KMS-11 (cell line): ENCODE results near the gene MAP1LC3B.

Experiments used
- H2AFZ ChIP-seq: fragments of 200-600 bp; sonication (generic); 2 replicates; pipeline ENCODE4 v1.6.1; 2016; ENCODE audit warnings: antibody characterized with exemption, mixed run types, low read depth
- H3K27ac ChIP-seq: fragments of 200-600 bp; sonication (generic); 2 replicates; pipeline ENCODE4 v1.6.1; 2016; ENCODE audit warnings: mild to moderate bottlenecking, mixed run types
- H3K27me3 ChIP-seq: fragments of 200-600 bp; sonication (generic); 2 replicates; pipeline ENCODE4 v1.6.1; 2017; ENCODE audit warnings: mild to moderate bottlenecking, low read depth, mixed run types, moderate library complexity; ENCODE audit not compliant: insufficient read depth
- H3K36me3 ChIP-seq: fragments of 200-600 bp; sonication (generic); 2 replicates; pipeline ENCODE4 v1.6.1; 2017; ENCODE audit warnings: mild to moderate bottlenecking, mixed run types; ENCODE audit not compliant: insufficient read depth
- H3K4me1 ChIP-seq: fragments of 200-600 bp; sonication (generic); 2 replicates; pipeline ENCODE4 v1.6.1; 2016; ENCODE audit warnings: mild to moderate bottlenecking, low read depth, mixed run types; ENCODE audit not compliant: poor library complexity, severe bottlenecking
- H3K4me2 ChIP-seq: fragments of 200-600 bp; sonication (generic); 2 replicates; pipeline ENCODE4 v1.7.0; 2016; ENCODE audit warnings: mild to moderate bottlenecking, mixed run types
- H3K4me3 ChIP-seq: fragments of 200-600 bp; sonication (generic); IDR thresholded peaks from 2 replicates; pipeline ENCODE4 v1.6.1; 2017; ENCODE audit warnings: low read depth, low read length, mixed read lengths; ENCODE audit not compliant: insufficient read depth
- H3K79me2 ChIP-seq: fragments of 200-600 bp; sonication (generic); 2 replicates; pipeline ENCODE4 v1.6.1; 2016; ENCODE audit warnings: low read depth, mixed run types; ENCODE audit not compliant: insufficient read depth
- H3K9ac ChIP-seq: fragments of 200-600 bp; sonication (generic); 2 replicates; pipeline ENCODE4 v1.6.1; 2016; ENCODE audit warnings: mild to moderate bottlenecking, mixed run types
- H4K20me1 ChIP-seq: fragments of 200-600 bp; sonication (generic); 2 replicates; pipeline ENCODE4 v1.6.1; 2016; ENCODE audit warnings: mild to moderate bottlenecking, mixed run types; ENCODE audit not compliant: insufficient read depth
- TF ChIP-seq, protein P1 (sequence below): fragments of 200-600 bp; sonication (generic); conservative IDR thresholded peaks from 2 replicates; pipeline ENCODE4 v1.6.1; 2017; ENCODE audit warnings: low read depth, mild to moderate bottlenecking, antibody characterized with exemption, low read length, moderate library complexity, mixed read lengths

MAP1LC3B gene

DNA sequence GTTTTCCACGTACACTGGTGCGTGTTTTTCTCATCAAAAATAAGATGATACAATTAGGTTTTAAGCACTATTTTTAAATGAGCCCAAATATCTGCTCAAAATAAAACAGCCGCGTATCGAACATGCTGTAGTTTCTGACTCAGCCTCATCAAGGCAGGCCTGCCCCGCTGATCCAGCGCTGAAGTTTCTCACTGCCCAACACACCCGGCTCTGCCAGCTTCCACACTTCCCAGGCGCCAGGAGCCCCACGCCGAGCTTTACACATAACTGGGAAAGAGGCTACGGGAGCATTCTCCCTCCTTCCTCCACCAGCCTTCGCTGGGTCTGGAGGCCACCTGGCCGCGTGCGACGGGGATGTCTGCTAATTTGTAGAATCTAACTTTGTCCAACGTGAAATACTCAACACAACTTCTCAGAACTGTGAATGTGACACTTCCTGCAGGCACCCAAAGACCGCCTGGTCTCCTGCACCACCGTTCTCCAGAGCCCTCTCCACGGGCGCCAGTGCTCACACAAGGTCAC, 42.1 kb downstream of the MAP1LC3B start:
- Histone ChIP-seq H3K4me3 (no peak overlapping the region), H3K9ac (no peak overlapping the region), H3K36me3 (no peaks in the 10 kb centered on the region), H3K79me2 (no peaks in the 10 kb centered on the region), H3K27me3 (no peaks in the 10 kb centered on the region), H3K4me2 (no peak overlapping the region), H3K4me1 (no peaks in the 10 kb centered on the region), H3K27ac (no peak overlapping the region), H2AFZ (no peak overlapping the region), H4K20me1 (no peaks in the 10 kb centered on the region)
- TF ChIP-seq, protein P1, sequence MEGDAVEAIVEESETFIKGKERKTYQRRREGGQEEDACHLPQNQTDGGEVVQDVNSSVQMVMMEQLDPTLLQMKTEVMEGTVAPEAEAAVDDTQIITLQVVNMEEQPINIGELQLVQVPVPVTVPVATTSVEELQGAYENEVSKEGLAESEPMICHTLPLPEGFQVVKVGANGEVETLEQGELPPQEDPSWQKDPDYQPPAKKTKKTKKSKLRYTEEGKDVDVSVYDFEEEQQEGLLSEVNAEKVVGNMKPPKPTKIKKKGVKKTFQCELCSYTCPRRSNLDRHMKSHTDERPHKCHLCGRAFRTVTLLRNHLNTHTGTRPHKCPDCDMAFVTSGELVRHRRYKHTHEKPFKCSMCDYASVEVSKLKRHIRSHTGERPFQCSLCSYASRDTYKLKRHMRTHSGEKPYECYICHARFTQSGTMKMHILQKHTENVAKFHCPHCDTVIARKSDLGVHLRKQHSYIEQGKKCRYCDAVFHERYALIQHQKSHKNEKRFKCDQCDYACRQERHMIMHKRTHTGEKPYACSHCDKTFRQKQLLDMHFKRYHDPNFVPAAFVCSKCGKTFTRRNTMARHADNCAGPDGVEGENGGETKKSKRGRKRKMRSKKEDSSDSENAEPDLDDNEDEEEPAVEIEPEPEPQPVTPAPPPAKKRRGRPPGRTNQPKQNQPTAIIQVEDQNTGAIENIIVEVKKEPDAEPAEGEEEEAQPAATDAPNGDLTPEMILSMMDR = no peak

DNA sequence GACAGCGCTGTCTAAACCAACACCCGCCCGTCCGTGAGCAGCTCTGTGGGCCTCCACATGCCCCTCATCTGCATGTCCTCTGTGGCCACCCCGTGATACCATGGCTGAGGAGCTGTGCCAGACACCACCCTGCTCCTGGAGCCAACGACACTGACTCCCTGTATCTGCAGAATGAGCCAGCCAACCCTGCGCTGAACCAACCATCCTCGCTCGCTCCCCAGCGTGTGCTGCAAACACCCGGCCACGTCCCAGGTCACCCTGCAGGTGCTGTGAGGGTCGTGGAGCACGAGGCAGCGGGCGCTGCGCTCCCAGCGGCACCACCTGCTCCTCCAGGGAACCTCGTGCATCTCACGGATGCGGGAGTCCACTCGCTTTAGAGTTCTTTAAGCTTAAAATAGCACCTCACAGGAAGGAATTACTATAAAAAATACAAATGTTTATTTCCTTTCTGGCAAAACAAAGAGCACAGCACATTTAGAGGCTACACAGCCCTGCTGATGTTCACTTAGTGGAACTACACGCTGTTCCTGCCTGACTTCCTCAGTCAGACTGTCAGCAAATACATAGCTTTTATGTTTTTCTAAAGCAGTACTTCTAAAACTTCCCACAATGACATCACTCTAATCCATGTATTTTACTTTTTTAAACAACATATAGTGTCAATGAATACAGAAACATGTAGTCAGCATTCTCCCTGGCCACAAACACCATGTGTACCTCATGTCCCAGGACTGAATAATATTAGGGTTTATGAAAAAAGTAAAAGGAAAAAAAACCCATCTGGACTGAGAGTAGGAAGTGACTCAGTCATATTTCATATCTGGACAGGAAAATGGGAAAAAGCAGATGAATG, 43.5 kb downstream of the MAP1LC3B start:
- no peaks in the 10 kb centered on the region for H3K36me3 ChIP-seq
- H3K27ac ChIP-seq = no peak overlapping the region
- TF ChIP-seq, protein P1 = no peak

DNA sequence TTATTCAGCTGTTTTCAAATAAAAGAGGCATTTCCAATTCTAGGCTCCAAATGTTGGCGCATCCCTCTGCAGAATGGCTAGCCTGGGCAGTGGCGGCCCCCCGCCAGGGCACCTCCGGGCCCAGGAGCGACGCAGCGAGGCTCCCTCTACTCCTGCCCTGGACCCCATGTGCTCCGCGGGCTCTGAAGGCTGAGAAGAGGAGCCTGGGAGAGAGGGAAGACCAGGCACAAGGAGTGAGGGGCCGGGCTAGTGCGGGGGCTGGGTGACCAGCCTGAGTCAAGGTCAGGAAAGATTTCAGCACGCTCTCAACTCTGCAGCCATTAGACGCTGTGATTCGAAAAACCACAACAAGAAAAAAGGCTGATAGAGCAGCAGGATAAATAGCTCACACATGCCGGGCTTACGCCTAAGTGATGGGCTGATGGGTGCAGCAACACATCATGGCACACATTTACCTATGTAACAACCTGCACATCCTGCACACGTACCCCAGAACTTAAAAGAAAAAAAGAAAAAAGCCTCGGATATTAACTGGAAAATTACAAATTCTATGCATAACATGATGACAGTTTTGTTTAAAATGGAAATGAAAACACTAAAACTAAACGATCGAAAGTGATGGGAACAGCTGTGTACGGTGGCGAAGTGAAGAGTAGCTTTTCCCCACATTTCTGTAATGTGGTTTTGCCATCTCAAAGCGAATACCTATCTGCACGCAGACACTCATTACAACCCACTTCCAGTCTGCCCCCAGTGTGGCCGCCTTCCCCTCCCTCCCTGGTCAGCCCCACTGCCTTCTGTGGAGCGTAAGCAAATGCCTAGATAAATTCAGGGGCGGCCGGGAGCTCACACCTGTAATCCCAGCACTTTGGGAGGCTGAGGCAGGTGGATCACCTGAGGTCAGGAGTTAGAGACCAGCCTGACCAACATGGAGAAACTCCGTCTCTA, 44.4 kb downstream of the MAP1LC3B start:
- no peaks in the 10 kb centered on the region for H3K4me1 ChIP-seq
- H3K4me2 ChIP-seq = no peak overlapping the region
- no peaks in the 10 kb centered on the region for H3K36me3 ChIP-seq
- TF ChIP-seq, protein P1 = no peak
- H3K27ac ChIP-seq = no peak overlapping the region
- no peaks in the 10 kb centered on the region for H4K20me1 ChIP-seq
- no peaks in the 10 kb centered on the region for H3K79me2 ChIP-seq
- H2AFZ ChIP-seq = no peak overlapping the region
- H3K27me3 ChIP-seq = no peaks in the 10 kb centered on the region
- H3K9ac ChIP-seq = no peak overlapping the region
- H3K4me3 ChIP-seq = no peak overlapping the region

More for the DNA sequence above, 43.5 kb downstream of the MAP1LC3B start:
- H3K4me3 ChIP-seq = no peak overlapping the region
- no peak overlapping the region for H3K4me2 ChIP-seq
- no peaks in the 10 kb centered on the region for H3K79me2 ChIP-seq
- H2AFZ ChIP-seq = no peak overlapping the region
- H3K9ac ChIP-seq = no peak overlapping the region
- no peaks in the 10 kb centered on the region for H3K4me1 ChIP-seq
- H3K27me3 ChIP-seq = no peaks in the 10 kb centered on the region
- no peaks in the 10 kb centered on the region for H4K20me1 ChIP-seq

DNA sequence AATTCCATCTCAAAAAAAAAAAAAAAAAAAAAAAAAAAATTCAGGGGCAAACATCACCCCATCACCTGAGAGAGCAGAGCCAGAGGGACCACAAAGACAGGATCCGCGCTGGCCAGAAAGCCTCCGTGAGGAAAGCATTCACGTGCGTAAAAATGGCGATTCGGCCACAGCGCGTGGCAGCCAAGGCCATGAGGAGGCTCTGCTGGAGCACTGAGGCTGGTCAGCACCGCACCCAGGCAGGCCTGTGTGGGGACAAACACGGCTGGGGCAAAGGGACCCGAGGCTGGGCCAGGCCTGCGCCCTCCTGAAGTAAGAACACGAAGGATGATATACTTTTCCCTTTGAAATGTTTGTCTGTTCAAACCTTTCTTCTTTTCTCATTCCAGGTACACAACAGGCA, 45.2 kb downstream of the MAP1LC3B start:
- Histone ChIP-seq H4K20me1 (no peaks in the 10 kb centered on the region), H2AFZ (no peak overlapping the region), H3K4me1 (no peaks in the 10 kb centered on the region), H3K4me3 (no peak overlapping the region), H3K36me3 (no peaks in the 10 kb centered on the region), H3K27ac (no peak overlapping the region), H3K9ac (no peak overlapping the region), H3K27me3 (no peaks in the 10 kb centered on the region), H3K79me2 (no peaks in the 10 kb centered on the region), H3K4me2 (no peak overlapping the region)
- TF ChIP-seq, protein P1 = no peak
